ENCODE measurements around the gene HMHB1. TPM values are rescaled to one million over a fixed set of nuclear protein-coding genes. Genes with fewer than 3 reads are reported as not detected.

HMHB1 gene
- total and polyA plus RNA-seq, 7 donors: not detected

DNA sequence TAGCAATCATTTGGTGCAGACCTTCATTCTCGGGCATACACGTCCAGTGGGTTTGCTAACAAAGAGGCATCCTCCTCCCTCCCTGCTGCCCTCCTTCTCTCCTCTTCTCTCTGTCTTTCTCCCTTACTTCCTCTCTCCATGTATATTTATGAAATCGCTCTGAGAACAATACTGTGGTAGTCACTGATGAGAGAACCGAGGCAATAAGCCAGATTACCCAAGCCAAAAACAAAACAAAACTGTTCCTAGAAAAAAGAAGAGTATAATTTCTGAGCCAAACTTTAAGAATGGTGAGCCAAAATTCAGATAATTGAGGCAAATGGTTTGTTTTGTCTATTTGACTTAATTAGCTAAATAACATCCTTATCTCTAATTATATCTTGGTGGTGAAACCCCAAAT, 15.8 kb upstream of the HMHB1 start:
- TF ChIP-seq, protein P1, sequence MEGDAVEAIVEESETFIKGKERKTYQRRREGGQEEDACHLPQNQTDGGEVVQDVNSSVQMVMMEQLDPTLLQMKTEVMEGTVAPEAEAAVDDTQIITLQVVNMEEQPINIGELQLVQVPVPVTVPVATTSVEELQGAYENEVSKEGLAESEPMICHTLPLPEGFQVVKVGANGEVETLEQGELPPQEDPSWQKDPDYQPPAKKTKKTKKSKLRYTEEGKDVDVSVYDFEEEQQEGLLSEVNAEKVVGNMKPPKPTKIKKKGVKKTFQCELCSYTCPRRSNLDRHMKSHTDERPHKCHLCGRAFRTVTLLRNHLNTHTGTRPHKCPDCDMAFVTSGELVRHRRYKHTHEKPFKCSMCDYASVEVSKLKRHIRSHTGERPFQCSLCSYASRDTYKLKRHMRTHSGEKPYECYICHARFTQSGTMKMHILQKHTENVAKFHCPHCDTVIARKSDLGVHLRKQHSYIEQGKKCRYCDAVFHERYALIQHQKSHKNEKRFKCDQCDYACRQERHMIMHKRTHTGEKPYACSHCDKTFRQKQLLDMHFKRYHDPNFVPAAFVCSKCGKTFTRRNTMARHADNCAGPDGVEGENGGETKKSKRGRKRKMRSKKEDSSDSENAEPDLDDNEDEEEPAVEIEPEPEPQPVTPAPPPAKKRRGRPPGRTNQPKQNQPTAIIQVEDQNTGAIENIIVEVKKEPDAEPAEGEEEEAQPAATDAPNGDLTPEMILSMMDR (IDR thresholded peaks at IDR 0.05): no peak
- DNase-seq (no peak), ATAC-seq (no peak)
- Histone ChIP-seq H3K27me3 (ENCODE audit: insufficient read depth in 3 of 3, low read length in 2 of 3) (no peaks in the 10 kb centered on the region), H3K9me3 (no peaks in the 10 kb centered on the region), H3K4me1 (no peaks in the 10 kb centered on the region), H3K36me3 (ENCODE audit: insufficient read depth in 1 of 2, low read depth in 1 of 2) (no peaks in the 10 kb centered on the region), H3K27ac (no peak overlapping the region), H3K4me3 (no peak overlapping the region)
- intact Hi-C loops (cut with DNase I): no loop called here
- 30 to 46% (median 42%) methylated on average over 4 of the region's 4 CpGs for WGBS, 3 donors

DNA sequence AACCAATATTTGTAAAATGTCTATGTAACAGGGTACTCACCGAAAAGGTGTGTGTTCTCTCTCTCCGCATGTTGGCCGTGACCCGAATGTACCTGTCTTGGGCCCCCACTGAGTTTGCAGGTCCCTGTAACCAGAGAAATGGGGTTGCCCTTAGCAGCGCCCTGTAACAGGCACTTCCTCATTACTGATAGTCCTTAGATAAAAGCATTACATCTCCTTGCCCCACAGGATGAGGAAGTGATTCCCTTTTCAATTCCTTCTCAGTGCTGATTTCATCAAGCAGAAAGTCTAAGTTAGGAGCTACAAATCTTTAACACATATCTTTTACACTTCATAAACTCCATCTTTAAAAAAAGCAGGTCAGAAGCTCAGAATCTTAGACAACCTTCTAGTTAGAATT, 15.2 kb upstream of the HMHB1 start:
- Histone ChIP-seq H3K4me1 (no peaks in the 10 kb centered on the region), H3K4me3 (no peak overlapping the region), H3K27me3 (ENCODE audit: insufficient read depth in 3 of 3, low read length in 2 of 3) (no peaks in the 10 kb centered on the region), H3K36me3 (ENCODE audit: insufficient read depth in 1 of 2, low read depth in 1 of 2) (no peaks in the 10 kb centered on the region), H3K27ac (no peak overlapping the region), H3K9me3 (no peaks in the 10 kb centered on the region)
- TF ChIP-seq, protein P1 (IDR thresholded peaks at IDR 0.05): no peak
- DNase-seq (no peak), ATAC-seq (no peak)
- 92 to 98% (median 94%) methylated on average over 5 of the region's 5 CpGs for WGBS, 3 donors
- intact Hi-C loops (cut with DNase I): no loop called here

DNA sequence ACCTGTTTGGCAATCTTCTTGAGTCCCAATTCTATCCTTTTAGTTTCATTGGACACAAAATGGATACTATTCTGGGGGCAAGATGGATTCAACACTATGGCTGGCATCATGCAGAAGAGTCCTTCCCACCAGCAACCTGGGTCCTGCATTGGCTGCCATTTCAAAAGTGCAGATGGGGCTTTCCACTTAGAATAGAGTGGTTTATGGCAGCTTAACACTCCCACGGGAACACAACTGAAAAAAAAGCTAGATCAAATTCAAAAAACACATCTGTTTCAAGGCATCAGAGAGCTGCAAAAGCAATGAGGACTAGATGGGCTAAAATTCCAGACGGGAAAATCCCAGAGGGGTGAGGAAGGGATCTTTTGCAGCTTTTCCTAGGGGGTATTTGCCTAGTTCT, 11.2 kb upstream of the HMHB1 start:
- Histone ChIP-seq H3K36me3 (ENCODE audit: insufficient read depth in 1 of 2, low read depth in 1 of 2) (no peaks in the 10 kb centered on the region), H3K27ac (no peak overlapping the region), H3K4me1 (no peaks in the 10 kb centered on the region), H3K27me3 (ENCODE audit: insufficient read depth in 3 of 3, low read length in 2 of 3) (no peaks in the 10 kb centered on the region), H3K9me3 (no peaks in the 10 kb centered on the region), H3K4me3 (no peak overlapping the region)
- ATAC-seq: no peak
- TF ChIP-seq, protein P1 (IDR thresholded peaks at IDR 0.05): no peak
- WGBS, 3 donors: 9 to 38% (median 19%) methylated on average over 2 of the region's 2 CpGs
- no peak for DNase-seq
- intact Hi-C loops (cut with DNase I): no loop called here

DNA sequence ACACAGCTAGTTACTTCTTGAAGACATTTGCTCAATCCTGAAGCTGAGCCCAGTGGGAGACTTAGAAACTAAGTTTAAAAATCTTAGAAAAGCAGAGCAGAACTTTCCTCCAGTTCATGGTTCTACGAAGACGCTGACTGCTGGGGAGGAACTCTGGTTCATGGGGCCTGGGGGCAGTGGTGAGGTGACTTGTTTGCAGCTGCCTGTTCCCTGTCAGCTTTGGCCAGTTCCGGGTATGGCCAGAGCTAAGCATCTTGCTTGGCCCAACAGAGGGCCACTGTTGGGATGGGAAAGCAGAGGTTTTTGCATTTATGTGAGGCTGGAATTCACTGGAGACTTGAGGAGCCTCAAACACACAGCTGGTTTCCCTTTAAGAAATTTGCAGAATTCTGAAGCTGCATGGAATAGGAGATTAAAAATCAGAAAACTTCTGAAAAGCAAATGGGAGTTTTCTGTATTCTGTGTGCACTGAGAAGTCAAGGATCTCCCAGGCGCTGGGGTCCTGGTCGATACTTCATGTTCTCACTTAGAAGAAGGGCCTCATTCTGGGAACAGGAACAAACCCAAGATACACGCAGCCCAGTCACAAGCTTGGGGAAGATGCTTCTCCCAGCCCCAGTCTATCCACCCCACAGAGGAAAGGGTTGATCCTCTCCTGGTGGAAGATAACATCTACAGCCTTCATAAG, 10.6 kb upstream of the HMHB1 start:
- intact Hi-C loops (cut with DNase I): no loop called here

More for the DNA sequence above, 10.6 kb upstream of the HMHB1 start:
- 62 to 86% (median 83%) methylated on average over 6 of the region's 6 CpGs for WGBS, 3 donors
- Histone ChIP-seq H3K36me3 (ENCODE audit: insufficient read depth in 1 of 2, low read depth in 1 of 2) (no peaks in the 10 kb centered on the region), H3K4me3 (no peak overlapping the region), H3K27ac (no peak overlapping the region), H3K27me3 (ENCODE audit: insufficient read depth in 3 of 3, low read length in 2 of 3) (no peaks in the 10 kb centered on the region), H3K9me3 (no peaks in the 10 kb centered on the region), H3K4me1 (no peaks in the 10 kb centered on the region)
- TF ChIP-seq, protein P1 (IDR thresholded peaks at IDR 0.05): no peak
- ATAC-seq (no peak), DNase-seq (no peak)

All from psoas muscle (tissue), 8 donors.